Endothelial cell of umbilical vein (primary cell): ENCODE data around the gene COPE.

Experiments
- EZH2 ChIP-seq: IDR thresholded peaks from 2 replicates; pipeline ENCODE4 v1.6.1; 2012; ENCODE audit warnings: borderline replicate concordance, low read depth, mild to moderate bottlenecking, moderate library complexity, low read length, inconsistent platforms; ENCODE audit not compliant: severe bottlenecking
- FOS ChIP-seq: IDR thresholded peaks from 2 replicates; pipeline ENCODE4 v1.6.1; 2011; ENCODE audit warnings: mild to moderate bottlenecking, low read length, moderate library complexity, borderline replicate concordance; ENCODE audit not compliant: insufficient read depth
- JUN ChIP-seq: IDR thresholded peaks from 2 replicates; pipeline ENCODE4 v1.6.1; 2011; ENCODE audit warnings: borderline replicate concordance, low read depth; ENCODE audit not compliant: insufficient read length, insufficient read depth
- MYC ChIP-seq: IDR thresholded peaks from one replicate; pipeline ENCODE4 v1.6.1; 2011; ENCODE audit warnings: mild to moderate bottlenecking, low read depth, low read length
- POLR2A ChIP-seq: IDR thresholded peaks from 2 replicates; pipeline ENCODE4 v1.6.1; 2012; ENCODE audit warnings: low read depth, mild to moderate bottlenecking, control low read depth, low read length
- POLR2AphosphoS5 ChIP-seq: IDR thresholded peaks from 2 replicates; pipeline ENCODE4 v1.6.1; 2012; ENCODE audit warnings: low read depth, mild to moderate bottlenecking, control low read depth, low read length, moderate library complexity; ENCODE audit not compliant: insufficient read depth
- TF ChIP-seq, protein P1 (sequence below), 2 donors: IDR thresholded peaks; 1 replicate in 1 of 2; 2 replicates in 1 of 2; pipeline ENCODE4 v1.5.1; 2011; ENCODE audit warnings: low read length in 2 of 2, mild to moderate bottlenecking in 2 of 2, moderate library complexity in 2 of 2, control low read depth in 1 of 2, inconsistent platforms in 1 of 2, low read depth in 1 of 2; ENCODE audit not compliant: insufficient read depth in 1 of 2; ENCODE audit errors: extremely low read depth in 1 of 2
- TF ChIP-seq, protein P2 (sequence below): IDR thresholded peaks from 2 replicates; pipeline ENCODE4 v1.6.1; 2011; ENCODE audit not compliant: insufficient read depth, insufficient read length

- TF ChIP-seq, protein P1, sequence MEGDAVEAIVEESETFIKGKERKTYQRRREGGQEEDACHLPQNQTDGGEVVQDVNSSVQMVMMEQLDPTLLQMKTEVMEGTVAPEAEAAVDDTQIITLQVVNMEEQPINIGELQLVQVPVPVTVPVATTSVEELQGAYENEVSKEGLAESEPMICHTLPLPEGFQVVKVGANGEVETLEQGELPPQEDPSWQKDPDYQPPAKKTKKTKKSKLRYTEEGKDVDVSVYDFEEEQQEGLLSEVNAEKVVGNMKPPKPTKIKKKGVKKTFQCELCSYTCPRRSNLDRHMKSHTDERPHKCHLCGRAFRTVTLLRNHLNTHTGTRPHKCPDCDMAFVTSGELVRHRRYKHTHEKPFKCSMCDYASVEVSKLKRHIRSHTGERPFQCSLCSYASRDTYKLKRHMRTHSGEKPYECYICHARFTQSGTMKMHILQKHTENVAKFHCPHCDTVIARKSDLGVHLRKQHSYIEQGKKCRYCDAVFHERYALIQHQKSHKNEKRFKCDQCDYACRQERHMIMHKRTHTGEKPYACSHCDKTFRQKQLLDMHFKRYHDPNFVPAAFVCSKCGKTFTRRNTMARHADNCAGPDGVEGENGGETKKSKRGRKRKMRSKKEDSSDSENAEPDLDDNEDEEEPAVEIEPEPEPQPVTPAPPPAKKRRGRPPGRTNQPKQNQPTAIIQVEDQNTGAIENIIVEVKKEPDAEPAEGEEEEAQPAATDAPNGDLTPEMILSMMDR (IDR thresholded peaks at IDR 0.05; ENCODE audit: extremely low read depth in 1 of 2, insufficient read depth in 1 of 2, low read depth in 1 of 2, low read length in 2 of 2) = no peak
- TF ChIP-seq POLR2AphosphoS5 (no peak), EZH2 (no peak), FOS (no peak), POLR2A (no peak), MYC (no peak), JUN (no peak)
- TF ChIP-seq, protein P2, sequence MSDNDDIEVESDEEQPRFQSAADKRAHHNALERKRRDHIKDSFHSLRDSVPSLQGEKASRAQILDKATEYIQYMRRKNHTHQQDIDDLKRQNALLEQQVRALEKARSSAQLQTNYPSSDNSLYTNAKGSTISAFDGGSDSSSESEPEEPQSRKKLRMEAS = no peak
Measured at GRCh38 chr19:18898081-18898606, 21.0 kb downstream of the COPE start.
